HFFc6 (cell line): ENCODE results near the gene TMEM107. TPM values are rescaled to one million over a fixed set of nuclear protein-coding genes. Genes with fewer than 3 reads are reported as not detected.

Source experiments
- DNase-seq: peaks from one replicate; pipeline ENCODE4 v3.0.0-alpha.2; 2018
- H3K27ac Mint-ChIP-seq: 2 replicates; pipeline ENCODE4 v1.8.0; 2020; ENCODE audit warnings: mild to moderate bottlenecking, mixed read lengths
- H3K27me3 Mint-ChIP-seq: 2 replicates; pipeline ENCODE4 v1.8.0; 2021; ENCODE audit warnings: mild to moderate bottlenecking, moderate library complexity, mixed read lengths; ENCODE audit not compliant: insufficient read depth
- H3K36me3 Mint-ChIP-seq: 2 replicates; pipeline ENCODE4 v1.8.0; 2021; ENCODE audit warnings: low read depth, mixed read lengths
- H3K4me1 Mint-ChIP-seq: 2 replicates; pipeline ENCODE4 v1.8.0; 2020; ENCODE audit warnings: low read depth, mixed read lengths
- H3K4me3 Mint-ChIP-seq: 2 replicates; pipeline ENCODE4 v1.8.0; 2020; ENCODE audit warnings: mild to moderate bottlenecking, moderate library complexity, mixed read lengths
- H3K9me3 Mint-ChIP-seq: 2 replicates; pipeline ENCODE4 v1.8.0; 2020; ENCODE audit warnings: mild to moderate bottlenecking, mixed read lengths
- CTCF ChIP-seq: fragments of 200-600 bp; sonication (generic); IDR thresholded peaks from 2 replicates; pipeline ENCODE4 v1.5.0; 2021; ENCODE audit warnings: antibody characterized with exemption, mild to moderate bottlenecking
- total RNA-seq, 6 experiments: library from RNA; stranded (reverse); fragmentation: NEBNext Ultra II Directional; extraction: Animal tissue kit (Norgen Biotek cat#: 25700); gene quantifications; 2 replicates in 1 of 6; 3 replicates in 5 of 6; pipeline ENCODE4 v1.2.3, GENCODE V29; 2021

Gene TMEM107
- total RNA-seq, 6 experiments from 2014 or later, result 13.8 to 18.8 (median 17.5) TPM

- Mint-ChIP-seq H3K9me3 (no peaks in the 10 kb centered on the region), H3K36me3 (peaks cover 9% of the 10 kb centered on the region), H3K27ac (peak overlapping the region; percentile 85), H3K4me3 (peak overlapping the region; percentile 87), H3K4me1 (peaks cover 46% of the 10 kb centered on the region), H3K27me3 (peaks cover 2% of the 10 kb centered on the region)
- no peak for DNase-seq
- no peak for TF ChIP-seq CTCF
Measured at GRCh38 chr17:8161289-8162232, 14.6 kb downstream of the TMEM107 start.

DNA sequence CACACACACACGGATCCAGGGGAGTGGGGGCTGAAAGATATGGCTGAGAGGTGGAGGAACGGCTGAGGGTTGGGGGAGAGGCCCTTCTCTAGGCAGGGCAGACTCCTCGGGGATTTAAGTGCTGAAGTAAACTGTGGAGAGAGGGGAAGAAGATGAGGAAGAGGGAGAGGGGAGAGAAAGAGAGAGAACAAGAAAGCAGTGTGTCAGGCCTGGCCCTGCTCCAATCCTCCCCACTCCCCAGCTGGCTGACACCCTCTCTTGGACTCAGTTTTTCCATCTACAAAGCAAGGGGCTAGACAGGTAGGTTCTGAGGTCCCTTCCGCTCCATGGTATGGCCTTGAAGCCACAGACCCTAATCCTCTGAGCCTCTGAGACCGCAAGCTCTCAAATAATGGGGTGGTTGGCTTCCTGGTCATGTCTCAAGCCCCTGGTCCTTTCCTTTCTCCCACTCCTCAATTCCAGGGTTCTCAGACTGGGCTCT is 15.4 kb downstream of the TMEM107 start:
- H3K36me3 Mint-ChIP-seq, result peaks cover 9% of the 10 kb centered on the region
- H3K27ac Mint-ChIP-seq, result peak overlapping the region; percentile 85; the same call in 1 of the 2 replicates
- no peak for TF ChIP-seq CTCF
- H3K4me1 Mint-ChIP-seq, result peaks cover 46% of the 10 kb centered on the region
- peaks cover 2% of the 10 kb centered on the region for H3K27me3 Mint-ChIP-seq
- H3K4me3 Mint-ChIP-seq, result peak overlapping the region; percentile 87
- DNase-seq, result no peak
- no peaks in the 10 kb centered on the region for H3K9me3 Mint-ChIP-seq

- Mint-ChIP-seq H3K27ac (peak overlapping the region; percentile 43; the same call in 1 of the 2 replicates), H3K9me3 (no peaks in the 10 kb centered on the region), H3K4me1 (peaks cover 46% of the 10 kb centered on the region), H3K4me3 (no peak overlapping the region), H3K27me3 (peaks cover 2% of the 10 kb centered on the region), H3K36me3 (peaks cover 9% of the 10 kb centered on the region)
- no peak for DNase-seq
- no peak for TF ChIP-seq CTCF
Measured at GRCh38 chr17:8160224-8160577, 16.0 kb downstream of the TMEM107 start.

- TF ChIP-seq CTCF, result no peak
- Mint-ChIP-seq H3K4me1 (peaks cover 41% of the 10 kb centered on the region), H3K4me3 (no peak overlapping the region), H3K27ac (peak overlapping the region; percentile 43; the same call in 1 of the 2 replicates), H3K9me3 (no peaks in the 10 kb centered on the region), H3K36me3 (peaks cover 9% of the 10 kb centered on the region), H3K27me3 (peaks cover 2% of the 10 kb centered on the region)
- no peak for DNase-seq
Measured at GRCh38 chr17:8159459-8160223, 16.5 kb downstream of the TMEM107 start.

- Mint-ChIP-seq H3K4me1 (peaks cover 35% of the 10 kb centered on the region), H3K9me3 (no peaks in the 10 kb centered on the region), H3K27ac (peak overlapping the region; percentile 84), H3K36me3 (peaks cover 9% of the 10 kb centered on the region), H3K27me3 (peaks cover 4% of the 10 kb centered on the region), H3K4me3 (no peak overlapping the region)
- peak; percentile 5; the same call in 1 of the 2 replicates for TF ChIP-seq CTCF
- no peak for DNase-seq
Measured at GRCh38 chr17:8159032-8159400, 17.2 kb downstream of the TMEM107 start.
